Smooth muscle cell (in vitro differentiated cells): ENCODE data around the gene CPT1A. TPM values are rescaled to one million over a fixed set of nuclear protein-coding genes. Genes with fewer than 3 reads are reported as not detected.

ENCODE experiments used
- DNase-seq: peaks from one replicate; lab custom pipeline; 2025; ENCODE audit not compliant: unreplicated experiment; lab: John Stamatoyannopoulos, UW
- H2AFZ ChIP-seq: fragments of 200-600 bp; sonication (generic); 2 replicates; pipeline ENCODE4 v1.6.0; 2016; ENCODE audit warnings: antibody characterized with exemption, low read depth, mild to moderate bottlenecking
- H3F3A ChIP-seq: fragments of 200-600 bp; sonication (generic); 2 replicates; pipeline ENCODE4 v1.6.0; 2017; ENCODE audit warnings: antibody characterized with exemption, low read depth
- H3K27ac ChIP-seq: fragments of 200-600 bp; sonication (generic); 2 replicates; pipeline ENCODE4 v1.5.1; 2016; ENCODE audit warnings: low read depth, mild to moderate bottlenecking
- H3K27me3 ChIP-seq: fragments of 200-600 bp; sonication (generic); 2 replicates; pipeline ENCODE4 v1.6.1; 2016; ENCODE audit warnings: low read depth, mild to moderate bottlenecking
- H3K36me3 ChIP-seq: fragments of 200-600 bp; sonication (generic); 2 replicates; pipeline ENCODE4 v1.5.1; 2016; ENCODE audit warnings: low read depth
- H3K4me1 ChIP-seq: fragments of 200-600 bp; sonication (generic); 2 replicates; pipeline ENCODE4 v1.5.1; 2016; ENCODE audit warnings: low read depth
- H3K4me2 ChIP-seq: fragments of 200-600 bp; sonication (generic); 2 replicates; pipeline ENCODE4 v1.6.0; 2016; ENCODE audit warnings: mild to moderate bottlenecking
- H3K4me3 ChIP-seq: fragments of 200-600 bp; sonication (generic); 2 replicates; pipeline ENCODE4 v1.5.1; 2016; ENCODE audit warnings: mild to moderate bottlenecking
- H3K79me2 ChIP-seq: fragments of 200-600 bp; sonication (generic); 2 replicates; pipeline ENCODE4 v1.6.0; 2016; ENCODE audit warnings: low read depth, mild to moderate bottlenecking
- H3K9ac ChIP-seq: fragments of 200-600 bp; sonication (generic); 2 replicates; pipeline ENCODE4 v1.6.0; 2016; ENCODE audit warnings: low read depth
- H3K9me3 ChIP-seq: fragments of 200-600 bp; sonication (generic); replicated peaks from 2 replicates; pipeline ENCODE4 v1.5.1; 2016; ENCODE audit warnings: low read depth
- H4K20me1 ChIP-seq: fragments of 200-600 bp; sonication (generic); 2 replicates; pipeline ENCODE4 v1.6.0; 2016; ENCODE audit warnings: low read depth
- CTCF ChIP-seq: fragments of 200-600 bp; sonication (generic); IDR thresholded peaks from 2 replicates; pipeline ENCODE4 v1.5.1; 2017; ENCODE audit warnings: borderline replicate concordance, mild to moderate bottlenecking, antibody characterized with exemption; ENCODE audit not compliant: insufficient read depth, poor library complexity, severe bottlenecking
- WGBS: methylation state at CpG from one replicate; pipeline ENCODE4 v1.1.7; 2016; ENCODE audit warnings: low lambda C conversion rate; 5-methylcytosine and 5-hydroxymethylcytosine counted together
- polyA plus RNA-seq: library from polyadenylated mRNA; unstranded; fragments of >200 nt; fragmentation: Nextera tagmentation; extraction: Ambion mirVana; gene quantifications from 2 replicates; pipeline ENCODE4 v1.2.1, GENCODE V29; 2016
- total RNA-seq: library from RNA; depleted of rRNA; stranded (reverse); fragments of >200 nt; gene quantifications from 2 replicates; pipeline ENCODE4 v1.2.3, GENCODE V29; 2014

The CPT1A gene
- total and polyA plus RNA-seq, 2 experiments from 2014 or later, result 0.24 to 1.9 TPM

GRCh38 chr11:68766786-68767185 is 74.9 kb downstream of the CPT1A start:
- Histone ChIP-seq H3K4me3 (no peak overlapping the region), H4K20me1 (no peaks in the 10 kb centered on the region), H3K79me2 (no peaks in the 10 kb centered on the region), H3K9ac (no peak overlapping the region), H3K27me3 (peaks cover 4% of the 10 kb centered on the region), H3K36me3 (no peaks in the 10 kb centered on the region), H3K9me3 (no peaks in the 10 kb centered on the region), H3K27ac (no peak overlapping the region), H2AFZ (no peak overlapping the region), H3K4me2 (no peak overlapping the region), H3F3A (no peaks in the 10 kb centered on the region), H3K4me1 (no peaks in the 10 kb centered on the region)
- no peak for TF ChIP-seq CTCF
- WGBS, result 97% methylated on average over 8 of the region's 8 CpGs
- no peak for DNase-seq

- Histone ChIP-seq H3K36me3 (no peaks in the 10 kb centered on the region), H3K9ac (no peak overlapping the region), H3F3A (no peaks in the 10 kb centered on the region), H3K4me3 (no peak overlapping the region), H3K4me1 (no peaks in the 10 kb centered on the region), H3K9me3 (no peaks in the 10 kb centered on the region), H4K20me1 (no peaks in the 10 kb centered on the region), H2AFZ (no peak overlapping the region), H3K79me2 (no peaks in the 10 kb centered on the region), H3K27me3 (no peaks in the 10 kb centered on the region), H3K27ac (no peak overlapping the region), H3K4me2 (no peak overlapping the region)
- TF ChIP-seq CTCF, result no peak
- WGBS, result 88% methylated on average over 16 of the region's 16 CpGs
- no peak for DNase-seq
Observed at GRCh38 chr11:68764746-68765145, 77.0 kb downstream of the CPT1A start.

GRCh38 chr11:68763926-68764657 is 77.6 kb downstream of the CPT1A start:
- Histone ChIP-seq H3F3A (no peaks in the 10 kb centered on the region), H2AFZ (no peak overlapping the region), H3K4me1 (no peaks in the 10 kb centered on the region), H3K9me3 (no peaks in the 10 kb centered on the region), H3K27ac (no peak overlapping the region), H3K9ac (no peak overlapping the region), H3K27me3 (no peaks in the 10 kb centered on the region), H4K20me1 (no peaks in the 10 kb centered on the region), H3K79me2 (no peaks in the 10 kb centered on the region), H3K36me3 (no peaks in the 10 kb centered on the region), H3K4me2 (no peak overlapping the region), H3K4me3 (no peak overlapping the region)
- WGBS, result 86% methylated on average over 14 of the region's 14 CpGs
- no peak for DNase-seq
- no peak for TF ChIP-seq CTCF

GRCh38 chr11:68763181-68763721 is 78.5 kb downstream of the CPT1A start:
- no peaks in the 10 kb centered on the region for H3K4me1 ChIP-seq
- no peaks in the 10 kb centered on the region for H3K36me3 ChIP-seq
- DNase-seq, result no peak
- no peaks in the 10 kb centered on the region for H3K9me3 ChIP-seq
- H3K27me3 ChIP-seq, result no peaks in the 10 kb centered on the region
- TF ChIP-seq CTCF, result no peak
- H3K27ac ChIP-seq, result no peak overlapping the region
- no peak overlapping the region for H3K4me3 ChIP-seq
- no peak overlapping the region for H3K9ac ChIP-seq
- H3K4me2 ChIP-seq, result no peak overlapping the region
- no peaks in the 10 kb centered on the region for H4K20me1 ChIP-seq
- no peaks in the 10 kb centered on the region for H3K79me2 ChIP-seq
- no peaks in the 10 kb centered on the region for H3F3A ChIP-seq
- 56% methylated on average over 10 of the region's 10 CpGs for WGBS
- H2AFZ ChIP-seq, result no peak overlapping the region
